Left colon (tissue), 2 donors: ENCODE measurements around the gene KLRF2. TPM values are rescaled to one million over a fixed set of nuclear protein-coding genes. Genes with fewer than 3 reads are reported as not detected.
A peak's percentile ranks its signal among the peaks of the same experiment; 100 is the strongest.
"Not testable (repeated sequence)": the region's sequence is repeated elsewhere in the genome, so short reads cannot be mapped to it uniquely, and the experiment has no call there.

Experiments used
- ATAC-seq: fragments of 200-7000 bp; cut with Tn5 transposase; one replicate; pipeline ENCODE4 v1.9.1; 2020; ENCODE audit warnings: mild to moderate bottlenecking, moderate library complexity
- DNase-seq, 2 donors: peaks; one replicate each; pipeline ENCODE4 v3.0.0-alpha.2; 2020
- intact Hi-C, 2 donors: fragments of 100-400 bp; cut with DNase I in 1 of 2; cut with micrococcal nuclease in 1 of 2; formaldehyde crosslinking; loops; one replicate each; pipeline versions ENCODE4 v1.11.2 to v1.14.0; 2022; cut with DNase I, micrococcal nuclease
- long read RNA-seq: library from polyadenylated mRNA; unstranded; transcript quantifications from one replicate; pipeline ENCODE4 v2.0.0, GENCODE V29; 2021
- total RNA-seq, 2 donors: library from RNA; stranded (reverse); fragmentation: NEBNext Ultra II Directional; extraction: Animal tissue kit (Norgen Biotek cat#: 25700); gene quantifications; one replicate each; pipeline ENCODE4 v1.2.1, GENCODE V29; 2021
- donor health status: DM: no; HTN: no; CAD: no.
- donor health status: DM: yes; HTN: yes; CAD: no.

The KLRF2 gene, protein sequence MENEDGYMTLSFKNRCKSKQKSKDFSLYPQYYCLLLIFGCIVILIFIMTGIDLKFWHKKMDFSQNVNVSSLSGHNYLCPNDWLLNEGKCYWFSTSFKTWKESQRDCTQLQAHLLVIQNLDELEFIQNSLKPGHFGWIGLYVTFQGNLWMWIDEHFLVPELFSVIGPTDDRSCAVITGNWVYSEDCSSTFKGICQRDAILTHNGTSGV
- not detected for total RNA-seq
- long read RNA-seq: 0 reads

DNA sequence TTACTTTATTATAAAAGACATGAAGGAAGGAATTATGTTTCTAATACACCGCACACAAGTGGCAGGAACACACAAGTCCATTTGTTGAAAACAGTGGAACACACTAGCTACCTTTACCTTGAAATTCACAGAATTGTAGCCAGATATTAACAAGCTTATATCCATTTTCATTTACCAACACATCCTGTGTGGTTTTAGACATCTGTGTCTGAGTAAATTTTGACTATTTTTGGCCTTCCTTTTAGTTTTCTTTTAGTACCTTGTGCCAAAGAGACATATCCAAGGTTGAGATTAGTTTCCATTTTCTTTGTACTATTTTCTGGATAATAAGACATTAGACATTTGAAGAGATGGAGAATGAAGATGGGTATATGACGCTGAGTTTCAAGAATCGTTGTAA, at the start of gene KLRF2:
Gene KLRF2, plus strand, starts transcription at position 244 of the 400 bp plus-strand sequence. Its CDS starts 107 bp downstream, at position 351.
- DNase-seq (no peak), ATAC-seq (no peak)
- intact Hi-C loops: no loop called here

DNA sequence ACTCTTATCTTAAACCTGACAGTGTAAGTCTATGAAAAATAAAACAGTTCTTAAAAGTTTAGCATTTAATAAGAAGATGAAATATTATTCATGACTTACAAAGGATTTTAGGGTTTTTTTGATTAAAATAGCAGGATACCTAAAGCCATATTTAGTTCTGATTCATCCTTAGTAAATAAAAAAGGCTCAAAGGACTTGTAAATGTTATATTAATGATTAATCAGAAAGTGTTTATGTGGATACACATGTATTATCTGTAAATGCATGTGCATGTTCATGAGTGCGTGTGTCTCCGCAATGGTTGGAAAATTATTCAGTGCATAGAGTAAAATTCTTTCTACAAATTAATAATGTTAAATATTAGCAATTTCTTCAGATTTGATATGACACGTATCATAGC, 49.6 kb upstream of the KLRF2 start:
- ATAC-seq (no peak), DNase-seq (no peak)
- intact Hi-C loops: no loop called here

DNA sequence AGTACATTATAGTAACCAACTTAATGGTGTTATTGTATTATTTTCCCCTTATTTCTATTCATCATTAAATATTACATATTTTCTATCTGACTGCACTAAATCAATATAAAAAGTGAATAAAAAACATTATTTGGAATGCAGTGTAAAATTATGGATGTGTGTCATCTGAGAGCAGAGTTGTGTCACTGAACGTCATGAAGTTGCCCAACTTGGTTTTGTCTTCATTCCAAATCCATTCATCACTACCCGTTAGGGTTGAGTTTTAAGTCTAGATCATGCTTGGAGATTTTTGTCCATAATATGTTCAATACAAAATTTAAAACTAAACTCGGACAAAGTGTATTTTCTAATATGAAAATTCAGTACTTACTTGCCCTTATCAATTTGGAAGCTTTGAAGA, 37.9 kb upstream of the KLRF2 start:
- ATAC-seq (no peak), DNase-seq (no peak)
- intact Hi-C loops: no loop called here

DNA sequence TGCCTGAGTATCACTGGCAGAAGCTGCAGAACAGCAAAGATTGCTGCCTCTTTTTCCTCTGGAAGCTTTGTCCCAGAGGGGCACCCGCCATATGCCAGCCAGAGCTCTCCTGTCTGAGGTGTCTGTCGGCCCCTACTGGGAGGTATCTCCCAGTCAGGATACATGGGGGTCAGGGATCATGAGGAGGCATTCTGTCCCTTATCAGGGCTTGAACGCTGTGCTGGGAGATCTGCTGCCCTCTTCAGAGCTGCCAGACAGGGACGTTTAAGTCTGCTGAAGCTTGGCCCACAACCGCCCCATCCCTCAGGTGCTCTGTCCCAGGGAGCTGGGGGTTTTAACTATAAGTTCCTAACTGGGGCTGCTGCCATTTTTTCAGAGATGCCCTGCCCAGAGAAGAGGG, 32.4 kb upstream of the KLRF2 start:
- ATAC-seq (no peak), DNase-seq (no peak)
- intact Hi-C loops: no loop called here

DNA sequence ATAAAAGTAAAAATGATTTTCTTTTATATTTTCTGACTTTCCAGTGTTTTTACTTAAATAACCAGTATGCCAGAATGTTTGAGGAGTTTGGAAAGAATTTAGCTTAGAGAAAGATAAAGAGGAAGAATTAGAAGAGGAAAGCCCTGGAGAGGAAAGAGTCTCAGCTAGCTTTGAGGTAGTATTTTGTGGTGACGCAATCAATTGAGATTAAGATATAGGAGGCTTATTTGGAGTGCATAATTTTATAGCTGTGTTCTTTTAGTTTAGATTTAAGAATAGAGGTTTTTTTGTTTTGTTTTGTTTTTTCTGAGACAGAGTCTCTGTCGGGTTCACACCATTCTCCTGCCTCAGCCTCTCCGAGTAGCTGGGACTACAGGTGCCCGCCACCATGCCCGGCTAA, 30.2 kb upstream of the KLRF2 start:
- no peak for DNase-seq
- ATAC-seq: no peak
- intact Hi-C loops: no loop called here

DNA sequence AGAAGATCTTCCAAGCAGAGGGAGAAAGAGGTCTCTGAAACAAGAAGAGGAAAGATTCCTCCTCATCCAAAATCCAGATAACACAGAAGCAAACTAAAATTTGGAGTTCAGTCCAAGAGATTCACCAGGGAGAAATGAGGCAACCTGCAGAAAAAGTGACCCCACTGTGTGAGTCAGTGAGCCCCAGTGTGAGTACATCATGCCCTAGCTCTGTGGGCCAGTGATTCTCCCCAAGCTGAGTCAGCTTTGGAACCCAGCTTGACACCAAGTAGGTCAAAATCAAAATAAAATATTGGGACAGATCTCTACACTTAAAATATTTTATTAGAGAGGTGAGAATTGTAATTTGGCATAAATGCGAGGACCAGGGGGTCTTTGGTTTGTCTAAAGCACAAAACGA, 29.4 kb upstream of the KLRF2 start:
- intact Hi-C loops: no loop called here
- DNase-seq: no peak
- no peak for ATAC-seq

DNA sequence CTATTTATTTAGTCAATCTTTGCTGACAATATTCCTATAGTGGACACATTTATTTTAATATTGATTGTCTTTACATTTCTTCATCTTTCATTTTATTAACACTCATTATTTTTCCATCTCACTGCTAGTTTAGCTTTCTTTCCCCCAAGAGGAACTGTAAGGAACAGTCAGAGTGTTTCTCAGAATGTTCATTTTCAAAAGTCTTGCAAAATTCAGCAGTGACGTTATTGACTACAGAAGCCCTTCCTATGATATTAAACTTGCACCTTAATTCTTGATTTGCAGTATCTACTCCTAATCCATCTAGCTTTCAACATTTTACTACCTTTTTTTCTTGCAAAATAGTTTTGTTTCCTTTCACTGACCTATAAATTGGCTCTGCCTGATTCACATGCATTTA, 25.1 kb upstream of the KLRF2 start:
- intact Hi-C loops: no loop called here
- ATAC-seq (no peak), DNase-seq (no peak)

DNA sequence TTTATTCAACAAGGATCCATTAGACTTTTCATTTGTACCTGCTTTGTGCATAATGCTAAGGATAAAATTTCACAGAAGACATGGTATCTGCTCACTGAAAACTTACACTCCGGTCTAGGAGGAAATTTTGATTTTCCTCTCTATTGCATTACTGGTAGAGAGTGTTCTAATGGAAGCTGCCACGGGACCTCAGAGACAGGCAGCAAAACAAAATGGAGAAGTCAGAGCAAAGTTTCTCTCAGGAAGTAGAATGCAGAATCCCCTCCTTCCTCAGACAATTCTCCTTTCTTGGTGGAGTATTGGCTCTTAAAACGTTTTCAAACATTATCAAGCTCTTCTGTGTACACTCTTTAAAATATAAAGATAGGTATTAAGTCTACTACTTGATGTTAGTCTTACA, 24.4 kb upstream of the KLRF2 start:
- no peak for DNase-seq
- intact Hi-C loops: no loop called here
- no peak for ATAC-seq

DNA sequence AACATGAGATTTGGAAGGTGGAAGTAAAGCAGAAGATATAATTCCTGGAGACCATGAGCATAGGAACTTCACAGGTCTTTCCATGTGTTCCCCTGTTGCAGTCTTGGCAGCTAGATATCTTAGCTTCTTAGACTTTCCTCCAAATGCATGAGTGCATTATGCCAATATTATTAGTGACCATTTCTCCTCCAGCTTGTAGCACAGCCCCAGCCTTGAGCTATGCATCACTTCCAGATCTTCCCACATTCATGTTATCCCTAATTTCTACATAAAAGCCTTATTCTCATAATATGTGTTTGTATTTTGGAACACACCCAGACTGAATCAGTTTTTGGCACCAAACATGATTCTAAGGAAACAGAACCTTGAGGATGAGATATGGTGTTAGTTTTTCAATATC, 23.2 kb upstream of the KLRF2 start:
- intact Hi-C loops: no loop called here
- no peak for ATAC-seq
- DNase-seq: no peak

DNA sequence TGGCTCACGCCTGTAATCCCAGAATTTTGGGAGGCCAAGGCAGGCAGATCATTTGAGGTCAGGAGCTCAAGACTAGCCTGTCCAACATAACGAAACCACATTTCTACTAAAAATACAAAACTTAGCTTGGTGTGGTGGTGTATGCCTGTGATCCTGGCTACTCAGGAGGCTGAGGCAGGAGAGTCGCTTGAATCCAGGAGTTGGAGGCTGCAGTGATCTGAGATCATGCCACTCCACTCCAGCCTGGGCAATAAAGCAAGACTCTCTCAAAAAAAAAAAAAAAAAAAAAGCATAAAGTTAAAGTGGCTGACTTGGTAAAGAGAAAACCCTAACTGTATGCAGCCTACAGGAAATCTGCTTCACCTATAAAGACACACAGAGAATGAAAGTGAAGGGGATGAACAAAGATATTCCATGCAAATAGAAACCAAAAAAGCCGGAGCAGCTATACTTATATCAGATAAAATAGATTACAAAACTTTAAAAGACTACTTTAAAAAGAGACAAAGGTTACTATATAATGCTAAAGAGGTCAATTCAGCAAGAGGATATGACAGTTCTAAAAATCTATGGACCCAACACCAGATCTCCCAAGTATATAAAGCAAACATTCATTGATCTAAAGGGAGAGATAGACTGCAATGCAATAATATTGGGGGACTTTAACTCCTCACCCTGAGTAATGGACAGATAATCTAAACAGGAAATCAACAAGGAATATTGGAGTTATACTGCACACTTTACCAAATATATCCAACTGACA, 16.2 kb upstream of the KLRF2 start:
- ATAC-seq (no peak), DNase-seq (no peak)
- intact Hi-C loops: no loop called here

DNA sequence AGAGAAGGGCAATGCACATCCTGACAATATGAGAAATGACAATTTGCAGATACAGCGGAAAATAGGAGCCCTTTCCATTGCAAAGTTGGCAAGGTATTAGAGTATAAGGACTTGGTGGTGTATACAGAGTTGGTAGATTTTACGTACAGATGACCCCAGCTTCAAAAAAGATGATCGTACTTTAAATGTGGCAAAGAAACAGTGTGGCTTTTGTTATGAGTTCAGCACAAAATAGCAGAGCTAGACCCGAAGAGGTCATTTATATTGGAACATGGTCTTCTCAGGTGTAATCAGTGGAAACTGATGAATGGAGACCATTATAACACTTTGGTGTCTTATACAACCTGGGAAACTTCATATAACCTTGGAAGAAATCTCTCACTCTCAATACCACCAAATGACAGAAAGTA, 14.4 kb upstream of the KLRF2 start:
- intact Hi-C loops: no loop called here
- DNase-seq (no peak), ATAC-seq (no peak)

DNA sequence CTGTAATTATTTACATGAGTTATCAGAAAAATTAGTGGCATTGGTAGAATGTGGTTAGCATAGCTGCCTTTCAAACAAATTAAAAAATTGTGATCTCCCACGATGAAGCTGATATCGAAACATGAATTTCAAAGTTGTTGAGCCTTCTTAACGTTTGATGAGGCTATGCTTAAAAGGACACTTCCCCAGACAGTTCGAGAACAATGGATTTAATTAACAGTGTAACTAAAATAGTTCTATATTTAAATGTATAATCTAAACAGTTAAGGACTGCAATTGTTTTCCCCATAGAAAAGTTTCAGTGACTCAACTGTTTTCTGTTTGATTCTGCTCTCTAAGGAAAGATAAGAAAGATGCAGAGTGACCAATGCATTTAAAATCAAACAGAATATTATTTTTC, 13.8 kb upstream of the KLRF2 start:
- ATAC-seq (no peak), DNase-seq (no peak)
- intact Hi-C loops: no loop called here

DNA sequence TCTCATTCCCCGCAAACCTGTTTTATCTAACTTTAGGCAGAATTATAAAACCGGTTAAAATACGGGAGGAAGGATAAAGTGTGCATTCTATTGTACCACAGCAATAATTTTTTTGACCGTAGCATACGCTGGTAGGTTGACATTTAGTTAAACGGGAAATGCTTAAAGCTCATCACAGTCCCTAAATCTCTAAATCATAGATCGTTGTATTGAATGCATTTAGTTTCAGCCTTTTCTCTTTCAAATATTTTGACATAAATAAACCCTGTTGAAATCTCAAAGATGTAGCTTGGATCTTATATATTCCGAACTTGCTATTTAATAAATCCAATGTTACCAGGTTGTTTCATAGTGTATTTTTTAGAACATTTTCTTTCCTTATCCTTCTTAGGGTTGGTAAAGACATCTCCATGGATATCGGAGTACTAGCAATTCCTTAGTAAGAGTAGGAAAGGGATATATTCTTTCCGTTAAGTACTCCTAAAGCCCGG, 12.9 kb upstream of the KLRF2 start:
- intact Hi-C loops: no loop called here
- DNase-seq: no peak
- ATAC-seq: no peak

DNA sequence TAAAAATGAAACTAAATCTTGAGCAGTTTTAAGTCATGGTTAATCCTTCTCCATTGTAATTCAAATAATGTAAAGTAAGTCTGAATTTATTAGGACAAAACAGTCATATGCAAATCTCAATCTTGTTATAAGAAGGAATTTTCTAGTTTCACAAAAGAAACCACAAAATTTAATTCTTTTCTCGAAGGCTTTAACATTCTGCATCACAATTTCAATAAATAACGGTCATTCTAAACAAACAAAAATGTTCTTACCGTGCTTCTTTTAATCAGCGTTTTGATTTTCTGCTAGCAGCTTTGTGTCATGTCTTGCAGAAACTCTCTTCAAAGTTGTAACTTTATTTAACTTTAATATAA, 12.4 kb upstream of the KLRF2 start:
- DNase-seq (no peak), ATAC-seq (no peak)
- intact Hi-C loops: no loop called here

DNA sequence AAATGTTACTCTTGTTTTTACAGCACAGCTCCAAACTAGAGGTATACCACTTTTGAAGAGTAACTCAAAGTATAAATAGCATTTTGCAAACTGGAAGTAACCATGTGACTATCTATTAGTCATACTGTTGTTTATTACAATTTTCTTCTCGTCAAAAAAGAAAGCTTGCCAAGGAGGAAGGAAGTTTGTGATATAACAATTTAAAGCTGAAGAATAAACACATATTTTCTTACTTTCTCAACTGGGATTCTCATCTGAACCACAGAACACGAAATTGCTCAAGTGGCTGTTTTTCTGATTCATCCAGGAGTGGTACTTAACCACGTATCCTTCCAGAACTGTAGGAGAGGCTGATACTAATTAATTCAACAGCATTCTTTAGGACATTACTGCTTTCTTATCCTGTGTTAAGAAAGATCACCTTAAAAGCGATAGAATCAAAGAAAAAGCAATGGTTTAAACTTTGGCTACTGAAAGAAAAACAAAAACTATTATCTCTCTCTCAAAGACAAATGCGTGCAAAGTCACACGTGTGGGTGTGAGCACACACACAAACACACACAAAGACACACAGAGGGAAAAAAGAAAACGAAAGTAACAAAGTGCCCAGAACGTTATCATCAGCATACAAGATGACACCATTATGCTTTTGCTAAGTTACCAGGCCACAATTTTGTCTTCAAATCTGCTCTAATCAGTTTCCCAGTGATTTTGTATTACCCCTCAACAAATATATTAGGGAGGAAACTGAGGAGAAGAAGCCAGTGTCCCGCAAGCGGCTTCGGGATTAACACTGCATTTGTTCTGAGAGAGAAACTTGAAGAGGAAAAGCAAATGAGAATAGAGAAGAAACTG, 11.8 kb upstream of the KLRF2 start, which contains the start of gene CLEC2B:
Gene CLEC2B, minus strand, starts transcription at position 48 of the 855 bp plus-strand sequence.
- peak; percentile 80 for ATAC-seq
- intact Hi-C loops: no loop called here
- no peak for DNase-seq

DNA sequence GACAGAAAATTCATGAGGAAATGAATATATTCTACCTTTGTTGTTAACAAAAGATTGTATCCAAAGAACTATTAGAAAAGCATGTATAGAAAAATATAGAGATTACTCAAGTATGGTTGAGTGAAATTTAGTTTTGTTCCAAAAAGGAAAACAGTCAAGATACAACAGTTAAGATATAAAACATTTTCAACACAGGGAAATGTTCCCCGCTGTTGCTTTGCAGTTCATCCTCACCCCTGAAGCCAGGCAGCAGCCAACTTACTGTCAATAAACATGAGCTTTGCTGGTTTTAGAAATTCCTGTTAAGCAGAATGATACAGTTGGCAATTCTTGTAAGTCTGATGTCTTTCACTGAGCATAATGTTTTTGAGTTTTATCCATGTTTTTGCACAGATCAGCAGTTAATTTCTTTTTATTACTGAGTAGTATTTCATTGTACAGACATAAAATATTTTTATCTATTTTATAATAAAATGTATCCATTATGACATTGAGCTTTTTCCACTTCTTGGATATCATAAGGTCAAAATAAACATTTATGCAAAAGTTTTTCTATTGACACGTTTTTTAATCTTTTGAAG, 10.9 kb upstream of the KLRF2 start:
- no peak for DNase-seq
- intact Hi-C loops: no loop called here
- ATAC-seq: no peak

DNA sequence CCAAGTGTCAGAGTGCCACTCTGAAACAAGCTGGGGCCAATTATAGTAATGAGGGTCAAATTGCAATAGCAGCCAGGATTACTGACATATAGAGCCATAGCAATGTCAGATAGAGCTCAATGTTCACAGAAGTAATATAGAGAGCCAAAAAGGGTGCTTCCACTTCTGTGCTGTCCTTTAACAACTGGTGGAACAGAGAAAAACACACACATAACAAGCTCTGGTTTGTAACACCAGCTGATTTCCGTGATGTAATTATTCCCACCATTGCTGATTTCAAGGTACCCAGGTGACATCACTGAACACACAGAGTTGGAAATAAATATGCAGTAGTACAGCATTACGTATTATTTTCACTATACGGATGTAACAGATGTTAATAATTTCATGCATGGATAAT, 9.1 kb upstream of the KLRF2 start:
- ATAC-seq: no peak
- DNase-seq: no peak
- intact Hi-C loops: no loop called here

DNA sequence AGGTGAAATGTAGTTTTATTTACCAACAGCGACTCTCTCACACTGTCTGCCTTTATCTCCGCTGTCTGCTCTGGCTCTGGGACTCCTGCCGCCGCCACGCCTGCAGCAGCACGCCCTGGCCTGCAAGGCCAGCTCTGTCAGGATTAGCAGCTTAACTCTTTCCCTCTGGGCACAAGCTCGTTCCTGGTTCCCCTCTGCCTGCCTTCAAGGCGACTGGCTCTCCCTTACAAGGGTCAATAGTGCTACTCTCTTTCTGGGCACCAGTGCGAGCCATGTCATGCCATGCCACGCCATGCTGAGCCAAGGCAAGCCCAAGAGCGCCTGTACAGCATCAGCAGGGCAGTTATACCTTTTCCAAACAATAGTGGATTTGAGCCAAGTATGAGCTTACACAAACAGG, 8.5 kb upstream of the KLRF2 start:
- intact Hi-C loops: no loop called here
- no peak for DNase-seq

DNA sequence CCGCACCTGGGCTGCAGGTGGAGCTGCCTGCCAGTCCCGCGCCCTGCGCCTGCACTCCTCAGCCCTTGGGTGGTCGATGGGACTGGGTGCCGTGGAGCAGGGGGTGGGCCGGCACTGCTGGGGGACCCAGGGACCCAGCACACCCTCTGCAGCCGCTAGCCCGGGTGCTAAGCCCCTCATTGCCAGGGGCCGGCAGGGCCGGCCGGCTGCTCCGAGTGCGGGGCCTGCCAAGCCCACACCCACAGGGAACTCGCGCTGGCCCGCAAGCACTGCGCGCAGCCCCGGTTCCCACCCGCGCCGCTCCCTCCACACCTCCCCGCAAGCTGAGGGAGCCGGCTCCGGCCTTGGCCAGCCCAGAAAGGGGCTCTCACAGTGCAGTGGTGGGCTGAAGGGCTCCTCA, 5.2 kb upstream of the KLRF2 start:
- ATAC-seq, intact Hi-C loops, DNase-seq: not testable (repeated sequence)

More for the DNA sequence above, 8.5 kb upstream of the KLRF2 start:
- no peak for ATAC-seq
